ENCODE measurements around the gene MGRN1.
"Not testable (repeated sequence)": the region's sequence is repeated elsewhere in the genome, so short reads cannot be mapped to it uniquely, and the experiment has no call there.

MGRN1 gene

DNA sequence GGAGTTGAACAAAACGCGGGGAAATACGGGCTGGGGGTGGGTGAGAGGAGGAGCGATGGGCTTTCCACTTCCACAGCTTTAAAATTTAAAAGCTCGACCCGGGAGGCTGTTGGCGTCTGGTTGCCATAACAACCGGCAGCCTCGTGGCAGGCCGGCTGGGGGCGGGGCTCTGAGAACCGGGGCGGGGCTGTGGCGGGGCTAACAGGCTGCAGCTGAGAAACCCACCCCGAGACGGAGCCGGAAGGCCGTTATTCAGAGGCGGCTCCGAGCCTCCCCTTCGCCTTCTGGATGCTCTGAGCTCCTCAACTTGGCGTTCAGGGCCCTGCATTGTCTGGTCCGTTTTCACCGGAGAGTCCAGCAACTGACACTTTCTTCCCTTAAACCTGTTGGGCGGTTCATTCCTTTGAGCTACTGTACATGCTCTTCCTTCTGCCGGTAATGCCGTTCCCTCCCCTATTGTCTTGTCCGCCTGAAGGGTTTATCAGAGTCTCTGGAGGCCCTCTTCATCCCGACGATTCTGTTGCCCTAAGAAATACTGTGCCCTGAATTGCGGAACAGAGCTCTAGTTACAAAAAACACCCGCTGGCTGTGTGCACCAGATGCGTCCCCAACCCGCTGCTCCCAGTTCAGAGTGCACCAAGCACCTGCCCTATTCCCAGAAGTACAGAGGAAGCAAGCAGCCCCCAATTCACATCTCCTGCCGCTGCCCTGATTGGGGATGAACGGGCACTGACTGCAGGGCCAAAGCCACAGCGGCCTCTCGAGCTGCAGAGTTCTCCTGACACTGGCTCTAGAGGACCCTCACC lies 110.3 kb downstream of the MGRN1 start:
- DNase-seq (ENCODE audit: low read depth), result peak; percentile 93

DNA sequence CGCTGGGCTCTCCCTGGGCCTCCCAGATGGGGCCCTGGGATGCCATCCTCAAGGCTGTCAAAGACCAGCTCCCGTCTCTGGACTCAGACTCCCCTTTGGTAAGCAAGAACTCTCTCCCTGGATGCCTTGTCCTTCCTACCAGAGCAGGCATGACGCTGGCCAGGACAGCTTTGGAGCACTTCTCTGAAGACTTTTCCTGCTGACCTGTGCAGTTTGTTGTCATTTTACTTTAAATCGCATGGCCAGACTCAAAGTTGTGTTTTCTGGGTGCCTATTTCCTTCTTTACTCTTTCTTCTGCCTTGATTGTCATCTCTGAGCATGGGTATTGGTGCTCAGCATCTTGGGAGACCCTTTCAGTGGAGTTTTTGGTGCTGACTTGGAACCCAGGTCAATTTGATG lies 111.9 kb downstream of the MGRN1 start:
- DNase-seq (ENCODE audit: low read depth), result no peak

DNA sequence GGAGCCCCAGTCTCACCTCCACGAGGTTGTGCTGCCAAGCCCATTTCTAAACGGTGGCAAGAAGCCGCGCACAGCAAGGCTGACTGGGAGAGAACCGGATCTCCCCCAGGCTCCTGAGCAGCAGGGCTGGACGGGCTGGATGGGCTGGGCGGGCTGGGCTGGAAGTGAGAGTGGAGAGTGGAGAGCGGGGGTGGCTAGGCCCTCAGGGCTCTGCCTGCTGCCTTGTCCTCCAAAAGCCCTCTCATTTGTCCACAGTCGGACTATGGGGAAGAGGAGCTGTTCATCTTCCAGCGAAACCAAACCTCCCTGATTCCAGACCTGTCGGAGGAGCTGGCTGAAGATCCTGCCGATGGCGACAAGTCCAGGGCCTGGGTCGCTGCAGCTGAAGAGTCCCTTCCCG lies 112.9 kb downstream of the MGRN1 start:
- no peak for DNase-seq (ENCODE audit: low read depth)

DNA sequence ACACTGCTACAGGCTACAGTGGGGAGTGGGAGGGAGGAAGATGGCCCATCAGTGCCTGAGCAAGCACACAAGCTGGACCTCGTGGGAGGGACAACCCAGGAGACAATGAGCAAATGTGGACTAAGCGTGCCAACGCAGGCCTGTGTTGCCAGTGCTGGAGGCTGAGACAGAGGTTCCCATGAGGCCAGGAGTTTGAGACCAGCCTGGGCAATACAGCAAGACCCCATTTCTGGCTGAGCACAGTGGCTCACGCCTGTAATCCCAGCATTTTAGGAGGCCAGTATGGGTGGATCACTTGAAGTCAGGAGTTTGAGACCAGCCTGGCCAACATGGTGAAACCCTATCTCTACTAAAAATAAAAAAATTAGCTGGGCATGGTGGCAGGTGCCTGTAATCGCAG lies 113.7 kb downstream of the MGRN1 start:
- not testable (repeated sequence) for DNase-seq (ENCODE audit: low read depth)

Measured in activated T-cell treated with anti-CD3 and anti-CD28 coated beads for 1 hour (primary cell).